Sigmoid colon (tissue), 4 donors: ENCODE data around the gene TMEM253.

Experiments
- EP300 ChIP-seq, 4 donors: sonication (generic); formaldehyde crosslinking; IDR thresholded peaks; one replicate each; pipeline ENCODE4 v1.6.1; 2017; ENCODE audit warnings: antibody characterized with exemption in 4 of 4
- POLR2A ChIP-seq, 2 donors: fragments of 450-650 bp; IDR thresholded peaks; one replicate each; pipeline ENCODE4 v1.6.1; 2016; ENCODE audit warnings: antibody characterized with exemption in 2 of 2, mild to moderate bottlenecking in 2 of 2, moderate library complexity in 2 of 2
- POLR2AphosphoS5 ChIP-seq, 4 donors: sonication (generic); formaldehyde crosslinking; IDR thresholded peaks; one replicate each; pipeline ENCODE4 v1.6.1; 2017; ENCODE audit warnings: antibody characterized with exemption in 4 of 4
- TF ChIP-seq, protein P1 (sequence below), 4 experiments: fragments of 450-650 bp in 3 of 4; fragments of 200-600 bp in 1 of 4; IDR thresholded peaks; one replicate each; pipeline ENCODE4 v1.5.1; 2016 to 2019; ENCODE audit warnings: antibody characterized with exemption in 4 of 4, mild to moderate bottlenecking in 3 of 4, moderate library complexity in 2 of 4

DNA sequence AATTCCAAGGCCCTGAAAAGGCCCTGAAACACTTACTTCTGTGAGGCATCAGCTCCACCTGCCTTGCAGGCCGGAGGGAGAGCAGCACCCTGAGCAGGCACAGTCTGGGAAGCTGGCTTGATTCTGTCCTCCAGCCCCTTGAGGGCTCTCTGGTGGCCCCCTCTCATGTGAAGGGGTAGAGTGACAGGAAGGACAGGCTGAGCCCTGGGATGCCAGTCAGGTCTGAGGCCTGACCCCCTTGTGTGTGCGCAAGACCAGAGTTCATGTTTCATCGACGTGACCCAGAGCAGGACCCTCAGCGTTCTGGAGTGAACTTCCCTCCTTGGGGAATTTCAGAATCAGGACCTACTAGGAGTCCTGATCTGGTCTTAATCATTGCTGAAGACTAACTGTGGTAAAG, 42.0 kb upstream of the TMEM253 start:
- TF ChIP-seq, protein P1, sequence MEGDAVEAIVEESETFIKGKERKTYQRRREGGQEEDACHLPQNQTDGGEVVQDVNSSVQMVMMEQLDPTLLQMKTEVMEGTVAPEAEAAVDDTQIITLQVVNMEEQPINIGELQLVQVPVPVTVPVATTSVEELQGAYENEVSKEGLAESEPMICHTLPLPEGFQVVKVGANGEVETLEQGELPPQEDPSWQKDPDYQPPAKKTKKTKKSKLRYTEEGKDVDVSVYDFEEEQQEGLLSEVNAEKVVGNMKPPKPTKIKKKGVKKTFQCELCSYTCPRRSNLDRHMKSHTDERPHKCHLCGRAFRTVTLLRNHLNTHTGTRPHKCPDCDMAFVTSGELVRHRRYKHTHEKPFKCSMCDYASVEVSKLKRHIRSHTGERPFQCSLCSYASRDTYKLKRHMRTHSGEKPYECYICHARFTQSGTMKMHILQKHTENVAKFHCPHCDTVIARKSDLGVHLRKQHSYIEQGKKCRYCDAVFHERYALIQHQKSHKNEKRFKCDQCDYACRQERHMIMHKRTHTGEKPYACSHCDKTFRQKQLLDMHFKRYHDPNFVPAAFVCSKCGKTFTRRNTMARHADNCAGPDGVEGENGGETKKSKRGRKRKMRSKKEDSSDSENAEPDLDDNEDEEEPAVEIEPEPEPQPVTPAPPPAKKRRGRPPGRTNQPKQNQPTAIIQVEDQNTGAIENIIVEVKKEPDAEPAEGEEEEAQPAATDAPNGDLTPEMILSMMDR (IDR thresholded peaks at IDR 0.05), result no peak
- TF ChIP-seq POLR2AphosphoS5 (IDR thresholded peaks at IDR 0.05) (no peak), POLR2A (IDR thresholded peaks at IDR 0.05) (no peak), EP300 (IDR thresholded peaks at IDR 0.05) (no peak)
